Liver (tissue), 3 donors: ENCODE measurements around the gene LIN9.

ENCODE experiments used
- RAD21 ChIP-seq, 2 donors: IDR thresholded peaks; 2 replicates each; pipeline ENCODE4 v1.6.1; 2016; ENCODE audit warnings: antibody characterized with exemption in 2 of 2, mild to moderate bottlenecking in 2 of 2
- TF ChIP-seq, protein P1 (sequence below): IDR thresholded peaks from 2 replicates; pipeline ENCODE4 v1.6.1; 2016; ENCODE audit warnings: antibody characterized with exemption, mild to moderate bottlenecking
- TF ChIP-seq, protein P2 (sequence below): fragments of 150-350 bp; IDR thresholded peaks from 2 replicates; pipeline ENCODE4 v1.5.1; 2017; ENCODE audit warnings: improper control_type of control experiment, low read depth, low read length; ENCODE audit not compliant: missing input control
- donor health status: healthy.
- donor health status: healthy.

DNA sequence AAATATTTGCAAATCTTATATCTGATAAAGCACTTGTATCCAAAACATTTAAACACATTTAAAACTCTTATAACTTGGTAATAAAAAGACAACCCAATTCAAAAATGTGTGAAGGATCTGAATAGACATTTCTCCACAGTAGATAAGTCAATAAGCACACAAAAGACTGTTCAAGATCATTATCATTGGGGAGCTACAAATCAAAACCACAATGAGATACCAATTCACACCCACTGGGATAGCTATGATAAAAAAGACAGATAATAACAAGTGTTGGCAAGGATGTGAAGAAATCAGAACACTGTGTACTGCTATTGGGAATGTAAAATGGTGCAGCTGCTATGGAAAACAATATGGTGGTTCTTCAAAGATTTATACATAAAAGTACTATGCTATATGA lies 5.1 kb upstream of the LIN9 start:
- TF ChIP-seq, protein P1, sequence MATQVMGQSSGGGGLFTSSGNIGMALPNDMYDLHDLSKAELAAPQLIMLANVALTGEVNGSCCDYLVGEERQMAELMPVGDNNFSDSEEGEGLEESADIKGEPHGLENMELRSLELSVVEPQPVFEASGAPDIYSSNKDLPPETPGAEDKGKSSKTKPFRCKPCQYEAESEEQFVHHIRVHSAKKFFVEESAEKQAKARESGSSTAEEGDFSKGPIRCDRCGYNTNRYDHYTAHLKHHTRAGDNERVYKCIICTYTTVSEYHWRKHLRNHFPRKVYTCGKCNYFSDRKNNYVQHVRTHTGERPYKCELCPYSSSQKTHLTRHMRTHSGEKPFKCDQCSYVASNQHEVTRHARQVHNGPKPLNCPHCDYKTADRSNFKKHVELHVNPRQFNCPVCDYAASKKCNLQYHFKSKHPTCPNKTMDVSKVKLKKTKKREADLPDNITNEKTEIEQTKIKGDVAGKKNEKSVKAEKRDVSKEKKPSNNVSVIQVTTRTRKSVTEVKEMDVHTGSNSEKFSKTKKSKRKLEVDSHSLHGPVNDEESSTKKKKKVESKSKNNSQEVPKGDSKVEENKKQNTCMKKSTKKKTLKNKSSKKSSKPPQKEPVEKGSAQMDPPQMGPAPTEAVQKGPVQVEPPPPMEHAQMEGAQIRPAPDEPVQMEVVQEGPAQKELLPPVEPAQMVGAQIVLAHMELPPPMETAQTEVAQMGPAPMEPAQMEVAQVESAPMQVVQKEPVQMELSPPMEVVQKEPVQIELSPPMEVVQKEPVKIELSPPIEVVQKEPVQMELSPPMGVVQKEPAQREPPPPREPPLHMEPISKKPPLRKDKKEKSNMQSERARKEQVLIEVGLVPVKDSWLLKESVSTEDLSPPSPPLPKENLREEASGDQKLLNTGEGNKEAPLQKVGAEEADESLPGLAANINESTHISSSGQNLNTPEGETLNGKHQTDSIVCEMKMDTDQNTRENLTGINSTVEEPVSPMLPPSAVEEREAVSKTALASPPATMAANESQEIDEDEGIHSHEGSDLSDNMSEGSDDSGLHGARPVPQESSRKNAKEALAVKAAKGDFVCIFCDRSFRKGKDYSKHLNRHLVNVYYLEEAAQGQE = no peak
- TF ChIP-seq, protein P2, sequence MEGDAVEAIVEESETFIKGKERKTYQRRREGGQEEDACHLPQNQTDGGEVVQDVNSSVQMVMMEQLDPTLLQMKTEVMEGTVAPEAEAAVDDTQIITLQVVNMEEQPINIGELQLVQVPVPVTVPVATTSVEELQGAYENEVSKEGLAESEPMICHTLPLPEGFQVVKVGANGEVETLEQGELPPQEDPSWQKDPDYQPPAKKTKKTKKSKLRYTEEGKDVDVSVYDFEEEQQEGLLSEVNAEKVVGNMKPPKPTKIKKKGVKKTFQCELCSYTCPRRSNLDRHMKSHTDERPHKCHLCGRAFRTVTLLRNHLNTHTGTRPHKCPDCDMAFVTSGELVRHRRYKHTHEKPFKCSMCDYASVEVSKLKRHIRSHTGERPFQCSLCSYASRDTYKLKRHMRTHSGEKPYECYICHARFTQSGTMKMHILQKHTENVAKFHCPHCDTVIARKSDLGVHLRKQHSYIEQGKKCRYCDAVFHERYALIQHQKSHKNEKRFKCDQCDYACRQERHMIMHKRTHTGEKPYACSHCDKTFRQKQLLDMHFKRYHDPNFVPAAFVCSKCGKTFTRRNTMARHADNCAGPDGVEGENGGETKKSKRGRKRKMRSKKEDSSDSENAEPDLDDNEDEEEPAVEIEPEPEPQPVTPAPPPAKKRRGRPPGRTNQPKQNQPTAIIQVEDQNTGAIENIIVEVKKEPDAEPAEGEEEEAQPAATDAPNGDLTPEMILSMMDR = no peak
- TF ChIP-seq RAD21 (IDR thresholded peaks at IDR 0.05) = no peak
